Measurements from ENCODE around the gene CACNA2D2. TPM values are rescaled to one million over a fixed set of nuclear protein-coding genes. Genes with fewer than 3 reads are reported as not detected.

Gene CACNA2D2
- total RNA-seq, 1 experiment from 2014 or later, result 22.0 TPM

DNA sequence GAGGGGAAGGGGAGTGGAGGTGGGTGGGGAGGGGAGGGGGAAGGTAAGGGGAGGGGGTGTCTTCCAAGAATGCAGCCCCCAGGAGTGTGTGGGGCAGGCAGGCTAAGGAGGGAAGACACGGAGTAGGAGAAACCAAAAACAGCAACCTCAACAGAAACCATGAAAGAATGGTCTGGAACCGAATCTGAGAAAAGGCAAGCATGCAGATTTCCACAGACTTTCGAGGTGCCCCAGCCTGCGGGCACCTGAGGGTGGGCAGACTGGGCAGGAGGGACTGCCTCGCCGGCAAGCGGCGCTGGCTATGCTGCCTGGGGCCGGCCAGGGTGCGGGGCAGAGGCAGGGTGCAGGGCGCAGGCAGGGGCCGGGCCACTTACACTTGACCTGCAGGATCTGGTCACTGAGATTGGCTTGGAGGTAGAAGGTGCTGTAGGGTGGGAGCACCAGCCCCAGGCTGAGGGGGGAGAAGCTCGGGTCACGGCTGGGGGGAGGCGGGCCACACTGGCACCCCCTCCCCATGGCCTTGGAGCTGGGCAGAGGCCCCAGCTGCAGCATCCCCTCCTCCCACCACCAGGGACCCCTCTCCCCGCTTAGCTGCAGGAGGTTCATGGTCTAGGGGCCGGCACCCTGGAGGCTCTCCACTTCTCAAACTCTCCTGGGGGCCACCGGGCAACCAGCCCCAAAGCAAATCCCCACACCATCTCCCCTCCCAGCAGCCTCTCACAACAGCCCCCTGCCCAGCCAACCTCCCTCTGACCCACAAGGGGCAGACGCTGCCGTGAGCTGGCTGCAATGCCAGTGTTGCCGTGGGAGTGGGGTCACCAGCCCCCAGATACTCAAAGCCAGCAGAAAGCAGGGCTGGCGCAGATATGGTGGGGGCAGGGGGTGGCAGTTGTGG, 128.8 kb downstream of the CACNA2D2 start (continued):
- TF ChIP-seq, protein P1, sequence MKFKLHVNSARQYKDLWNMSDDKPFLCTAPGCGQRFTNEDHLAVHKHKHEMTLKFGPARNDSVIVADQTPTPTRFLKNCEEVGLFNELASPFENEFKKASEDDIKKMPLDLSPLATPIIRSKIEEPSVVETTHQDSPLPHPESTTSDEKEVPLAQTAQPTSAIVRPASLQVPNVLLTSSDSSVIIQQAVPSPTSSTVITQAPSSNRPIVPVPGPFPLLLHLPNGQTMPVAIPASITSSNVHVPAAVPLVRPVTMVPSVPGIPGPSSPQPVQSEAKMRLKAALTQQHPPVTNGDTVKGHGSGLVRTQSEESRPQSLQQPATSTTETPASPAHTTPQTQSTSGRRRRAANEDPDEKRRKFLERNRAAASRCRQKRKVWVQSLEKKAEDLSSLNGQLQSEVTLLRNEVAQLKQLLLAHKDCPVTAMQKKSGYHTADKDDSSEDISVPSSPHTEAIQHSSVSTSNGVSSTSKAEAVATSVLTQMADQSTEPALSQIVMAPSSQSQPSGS (CRISPR knock-in tag; IDR thresholded peaks at IDR 0.05; ENCODE audit: borderline replicate concordance, low read depth), result no peak
- TF ChIP-seq ZNF416 (CRISPR knock-in tag; IDR thresholded peaks at IDR 0.05) (no peak), ZNF671 (CRISPR knock-in tag; IDR thresholded peaks at IDR 0.05) (no peak), ZNF425 (CRISPR knock-in tag; conservative IDR thresholded peaks at IDR 0.05) (no peak), ELF4 (CRISPR knock-in tag; IDR thresholded peaks at IDR 0.05; ENCODE audit: low read depth) (no peak), ARID4B (CRISPR knock-in tag; IDR thresholded peaks at IDR 0.05; ENCODE audit: borderline replicate concordance) (no peak)
- TF ChIP-seq, protein P2, sequence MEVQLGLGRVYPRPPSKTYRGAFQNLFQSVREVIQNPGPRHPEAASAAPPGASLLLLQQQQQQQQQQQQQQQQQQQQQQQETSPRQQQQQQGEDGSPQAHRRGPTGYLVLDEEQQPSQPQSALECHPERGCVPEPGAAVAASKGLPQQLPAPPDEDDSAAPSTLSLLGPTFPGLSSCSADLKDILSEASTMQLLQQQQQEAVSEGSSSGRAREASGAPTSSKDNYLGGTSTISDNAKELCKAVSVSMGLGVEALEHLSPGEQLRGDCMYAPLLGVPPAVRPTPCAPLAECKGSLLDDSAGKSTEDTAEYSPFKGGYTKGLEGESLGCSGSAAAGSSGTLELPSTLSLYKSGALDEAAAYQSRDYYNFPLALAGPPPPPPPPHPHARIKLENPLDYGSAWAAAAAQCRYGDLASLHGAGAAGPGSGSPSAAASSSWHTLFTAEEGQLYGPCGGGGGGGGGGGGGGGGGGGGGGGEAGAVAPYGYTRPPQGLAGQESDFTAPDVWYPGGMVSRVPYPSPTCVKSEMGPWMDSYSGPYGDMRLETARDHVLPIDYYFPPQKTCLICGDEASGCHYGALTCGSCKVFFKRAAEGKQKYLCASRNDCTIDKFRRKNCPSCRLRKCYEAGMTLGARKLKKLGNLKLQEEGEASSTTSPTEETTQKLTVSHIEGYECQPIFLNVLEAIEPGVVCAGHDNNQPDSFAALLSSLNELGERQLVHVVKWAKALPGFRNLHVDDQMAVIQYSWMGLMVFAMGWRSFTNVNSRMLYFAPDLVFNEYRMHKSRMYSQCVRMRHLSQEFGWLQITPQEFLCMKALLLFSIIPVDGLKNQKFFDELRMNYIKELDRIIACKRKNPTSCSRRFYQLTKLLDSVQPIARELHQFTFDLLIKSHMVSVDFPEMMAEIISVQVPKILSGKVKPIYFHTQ (CRISPR knock-in tag; IDR thresholded peaks at IDR 0.05), result no peak

DNA sequence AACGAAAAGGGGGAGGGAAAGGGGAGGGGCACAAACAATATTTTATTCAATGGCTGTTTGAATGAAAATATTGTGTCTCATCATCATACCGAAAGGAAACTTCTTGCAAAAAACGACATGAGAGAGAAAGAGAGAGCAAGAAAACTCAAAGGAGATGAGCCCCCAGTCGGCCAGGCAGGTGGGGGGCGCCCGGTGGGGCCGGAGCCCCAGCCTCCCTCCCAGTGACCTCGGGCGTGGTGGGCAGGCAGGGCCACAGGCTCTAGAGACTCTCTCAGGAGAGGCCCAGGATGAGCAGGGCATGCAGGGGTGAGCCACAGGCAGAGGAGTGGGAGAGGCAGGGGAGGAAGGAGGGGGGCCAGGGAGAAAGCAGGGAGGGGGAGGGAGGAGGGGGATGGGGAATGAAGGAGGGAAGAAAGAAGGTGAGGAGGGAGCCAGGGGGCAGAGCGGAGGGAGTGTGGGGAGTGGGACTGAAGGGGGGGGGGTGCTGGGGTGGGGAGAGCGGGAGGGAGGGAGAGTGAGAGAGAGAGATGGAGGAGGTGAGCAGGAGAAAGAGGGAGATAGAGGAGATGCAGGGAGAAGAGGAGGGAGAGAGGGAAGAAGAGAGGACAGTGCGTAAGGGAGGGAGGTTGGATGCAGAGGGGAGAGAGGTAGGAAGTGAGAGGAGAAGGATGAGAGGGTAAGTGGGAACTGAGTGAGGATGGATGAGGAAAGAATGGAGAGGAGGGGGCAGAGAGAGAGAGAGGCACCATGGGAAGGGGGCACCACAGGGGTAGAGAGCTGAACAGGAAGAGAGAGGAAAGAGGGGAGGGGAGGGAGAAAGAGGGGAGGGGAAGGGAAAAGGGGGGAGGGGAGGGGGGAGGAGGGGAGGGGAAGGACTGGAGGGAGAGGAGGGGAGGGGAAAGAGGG, 130.0 kb downstream of the CACNA2D2 start:
- no peaks in the 10 kb centered on the region for H3K36me3 Mint-ChIP-seq
- DNase-seq (ENCODE audit: low spot score) (peak; percentile 31), ATAC-seq (no peak; the same call in 1 of the 2 replicates)
- H3K4me1 Mint-ChIP-seq, result peaks cover 30% of the 10 kb centered on the region
- POLR2A ChIA-PET, result no interaction called here
- CTCF ChIA-PET, result interaction anchor here (1.5 to 2.7 kb wide), 2 partner anchors 8 to 169 kb away, joined by 5 to 15 read pairs; no protein-coding TSS in a partner anchor
- no peak overlapping the region for H3K27ac Mint-ChIP-seq
- no peak for TF ChIP-seq FOXK1 (CRISPR knock-in tag; IDR thresholded peaks at IDR 0.05)
- TF ChIP-seq ZNF281 (CRISPR knock-in tag; IDR thresholded peaks at IDR 0.05), result no peak
- no peak overlapping the region; the same call in 1 of the 2 replicates for H3K4me3 Mint-ChIP-seq
- H3K9me3 Mint-ChIP-seq, result no peaks in the 10 kb centered on the region
- no peaks in the 10 kb centered on the region; the same call in 1 of the 2 replicates for H3K27me3 Mint-ChIP-seq (ENCODE audit: low read depth)
